Smooth muscle cell (in vitro differentiated cells): Measurements from ENCODE around the gene NDUFV3. TPM values are rescaled to one million over a fixed set of nuclear protein-coding genes. Genes with fewer than 3 reads are reported as not detected.

Experiments used
- DNase-seq: peaks from one replicate; lab custom pipeline; 2025; ENCODE audit not compliant: unreplicated experiment; lab: John Stamatoyannopoulos, UW
- H2AFZ ChIP-seq: fragments of 200-600 bp; sonication (generic); 2 replicates; pipeline ENCODE4 v1.6.0; 2016; ENCODE audit warnings: antibody characterized with exemption, low read depth, mild to moderate bottlenecking
- H3F3A ChIP-seq: fragments of 200-600 bp; sonication (generic); 2 replicates; pipeline ENCODE4 v1.6.0; 2017; ENCODE audit warnings: antibody characterized with exemption, low read depth
- H3K27ac ChIP-seq: fragments of 200-600 bp; sonication (generic); 2 replicates; pipeline ENCODE4 v1.5.1; 2016; ENCODE audit warnings: low read depth, mild to moderate bottlenecking
- H3K27me3 ChIP-seq: fragments of 200-600 bp; sonication (generic); 2 replicates; pipeline ENCODE4 v1.6.1; 2016; ENCODE audit warnings: low read depth, mild to moderate bottlenecking
- H3K36me3 ChIP-seq: fragments of 200-600 bp; sonication (generic); 2 replicates; pipeline ENCODE4 v1.5.1; 2016; ENCODE audit warnings: low read depth
- H3K4me1 ChIP-seq: fragments of 200-600 bp; sonication (generic); 2 replicates; pipeline ENCODE4 v1.5.1; 2016; ENCODE audit warnings: low read depth
- H3K4me2 ChIP-seq: fragments of 200-600 bp; sonication (generic); 2 replicates; pipeline ENCODE4 v1.6.0; 2016; ENCODE audit warnings: mild to moderate bottlenecking
- H3K4me3 ChIP-seq: fragments of 200-600 bp; sonication (generic); 2 replicates; pipeline ENCODE4 v1.5.1; 2016; ENCODE audit warnings: mild to moderate bottlenecking
- H3K79me2 ChIP-seq: fragments of 200-600 bp; sonication (generic); 2 replicates; pipeline ENCODE4 v1.6.0; 2016; ENCODE audit warnings: low read depth, mild to moderate bottlenecking
- H3K9ac ChIP-seq: fragments of 200-600 bp; sonication (generic); 2 replicates; pipeline ENCODE4 v1.6.0; 2016; ENCODE audit warnings: low read depth
- H3K9me3 ChIP-seq: fragments of 200-600 bp; sonication (generic); replicated peaks from 2 replicates; pipeline ENCODE4 v1.5.1; 2016; ENCODE audit warnings: low read depth
- H4K20me1 ChIP-seq: fragments of 200-600 bp; sonication (generic); 2 replicates; pipeline ENCODE4 v1.6.0; 2016; ENCODE audit warnings: low read depth
- CTCF ChIP-seq: fragments of 200-600 bp; sonication (generic); IDR thresholded peaks from 2 replicates; pipeline ENCODE4 v1.5.1; 2017; ENCODE audit warnings: borderline replicate concordance, mild to moderate bottlenecking, antibody characterized with exemption; ENCODE audit not compliant: insufficient read depth, poor library complexity, severe bottlenecking
- WGBS: methylation state at CpG from one replicate; pipeline ENCODE4 v1.1.7; 2016; ENCODE audit warnings: low lambda C conversion rate; 5-methylcytosine and 5-hydroxymethylcytosine counted together
- polyA plus RNA-seq: library from polyadenylated mRNA; unstranded; fragments of >200 nt; fragmentation: Nextera tagmentation; extraction: Ambion mirVana; gene quantifications from 2 replicates; pipeline ENCODE4 v1.2.1, GENCODE V29; 2016
- total RNA-seq: library from RNA; depleted of rRNA; stranded (reverse); fragments of >200 nt; gene quantifications from 2 replicates; pipeline ENCODE4 v1.2.3, GENCODE V29; 2014

NDUFV3 gene
- total and polyA plus RNA-seq, 2 experiments from 2014 or later: 23.3 to 28.4 TPM

GRCh38 chr21:42883921-42884320, 9.2 kb upstream of the NDUFV3 start:
- Histone ChIP-seq H3K9ac (no peak overlapping the region), H3F3A (no peaks in the 10 kb centered on the region), H3K9me3 (no peaks in the 10 kb centered on the region), H3K27me3 (no peaks in the 10 kb centered on the region), H3K4me1 (no peaks in the 10 kb centered on the region), H3K4me3 (no peak overlapping the region), H2AFZ (no peak overlapping the region), H3K27ac (no peak overlapping the region), H3K36me3 (no peaks in the 10 kb centered on the region), H4K20me1 (no peaks in the 10 kb centered on the region), H3K4me2 (no peak overlapping the region), H3K79me2 (peaks cover 9% of the 10 kb centered on the region)
- no peak for TF ChIP-seq CTCF
- WGBS: 100% methylated on average over 1 of the region's 1 CpG
- no peak for DNase-seq

- H3K79me2 ChIP-seq: no peaks in the 10 kb centered on the region
- WGBS: 98% methylated on average over 5 of the region's 5 CpGs
- no peaks in the 10 kb centered on the region for H3K36me3 ChIP-seq
These were observed 5.8 kb upstream of the NDUFV3 start for GRCh38 chr21:42887326-42887725.

GRCh38 chr21:42892582-42892930, 553 bp upstream of the NDUFV3 start:
- WGBS: 22% methylated on average over 18 of the region's 18 CpGs
- Histone ChIP-seq H3K27ac (peak overlapping the region; percentile 99), H3K36me3 (no peaks in the 10 kb centered on the region), H3F3A (no peaks in the 10 kb centered on the region), H3K9ac (peak overlapping the region; percentile 97), H2AFZ (peak overlapping the region; percentile 77), H3K4me1 (no peaks in the 10 kb centered on the region), H4K20me1 (peaks cover 18% of the 10 kb centered on the region), H3K79me2 (peaks cover 29% of the 10 kb centered on the region), H3K9me3 (no peaks in the 10 kb centered on the region), H3K4me2 (peak overlapping the region; percentile 93), H3K4me3 (peak overlapping the region; percentile 92), H3K27me3 (no peaks in the 10 kb centered on the region)
- TF ChIP-seq CTCF: no peak
- no peak for DNase-seq

More at GRCh38 chr21:42887326-42887725, 5.8 kb upstream of the NDUFV3 start:
- H3K9ac ChIP-seq: no peak overlapping the region
- no peak overlapping the region for H3K4me2 ChIP-seq
- no peaks in the 10 kb centered on the region for H3F3A ChIP-seq
- no peak overlapping the region for H3K27ac ChIP-seq
- no peak overlapping the region for H3K4me3 ChIP-seq
- no peaks in the 10 kb centered on the region for H4K20me1 ChIP-seq
- TF ChIP-seq CTCF: no peak
- no peaks in the 10 kb centered on the region for H3K9me3 ChIP-seq
- H3K4me1 ChIP-seq: no peaks in the 10 kb centered on the region
- H2AFZ ChIP-seq: no peak overlapping the region
- H3K27me3 ChIP-seq: no peaks in the 10 kb centered on the region
- no peak for DNase-seq

GRCh38 chr21:42900446-42900845, 7.3 kb downstream of the NDUFV3 start:
- peaks cover 12% of the 10 kb centered on the region for H3K79me2 ChIP-seq

More at GRCh38 chr21:42900446-42900845, 7.3 kb downstream of the NDUFV3 start:
- no peak overlapping the region for H2AFZ ChIP-seq
- no peak overlapping the region for H3K4me3 ChIP-seq
- H3K36me3 ChIP-seq: no peaks in the 10 kb centered on the region
- no peaks in the 10 kb centered on the region for H3K27me3 ChIP-seq
- no peak overlapping the region for H3K4me2 ChIP-seq
- H3K4me1 ChIP-seq: no peaks in the 10 kb centered on the region
- H3K9ac ChIP-seq: no peak overlapping the region
- DNase-seq: no peak
- H4K20me1 ChIP-seq: peaks cover 28% of the 10 kb centered on the region
- WGBS: 97% methylated on average over 4 of the region's 4 CpGs
- H3K9me3 ChIP-seq: no peaks in the 10 kb centered on the region
- no peak overlapping the region for H3K27ac ChIP-seq
- H3F3A ChIP-seq: no peaks in the 10 kb centered on the region
- no peak for TF ChIP-seq CTCF
